SK-N-SH treated with all-trans-retinoic acid at 6 μM for 48 hours (cell line): ENCODE results near the gene KLHDC8B.

Experiments
- ATAC-seq: fragments of 200-7000 bp; cut with Tn5 transposase; 3 replicates; pipeline ENCODE4 v1.9.1; 2020; ENCODE audit warnings: mild to moderate bottlenecking, moderate library complexity
- ARNTL ChIP-seq: fragments of 450-650 bp; formaldehyde crosslinking; IDR thresholded peaks from 2 replicates; pipeline ENCODE4 v1.5.0; 2020; ENCODE audit warnings: low read depth, mild to moderate bottlenecking, moderate library complexity, borderline replicate concordance
- BACH2 ChIP-seq: fragments of 250-450 bp; sonication (Bioruptor Pico); IDR thresholded peaks from 2 replicates; pipeline ENCODE4 v1.9.0; 2021; ENCODE audit warnings: mild to moderate bottlenecking, borderline replicate concordance
- CSDC2 ChIP-seq: fragments of 250-450 bp; sonication (Bioruptor Pico); IDR thresholded peaks from 2 replicates; pipeline ENCODE4 v1.5.0; 2020; ENCODE audit warnings: mild to moderate bottlenecking, moderate library complexity
- GLIS3 ChIP-seq: fragments of 250-450 bp; sonication (Bioruptor Pico); IDR thresholded peaks from 2 replicates; pipeline ENCODE4 v1.5.0; 2020; ENCODE audit warnings: mild to moderate bottlenecking, moderate library complexity
- ISL1 ChIP-seq: fragments of 250-450 bp; sonication (Bioruptor Pico); IDR thresholded peaks from 2 replicates; pipeline ENCODE4 v2.1.2; 2022; ENCODE audit warnings: mild to moderate bottlenecking, moderate library complexity
- OSR1 ChIP-seq: fragments of 250-450 bp; sonication (Bioruptor Pico); IDR thresholded peaks from 2 replicates; pipeline ENCODE4 v1.8.0; 2022; ENCODE audit warnings: moderate library complexity, mild to moderate bottlenecking, inconsistent platforms
- PPARA ChIP-seq: fragments of 250-450 bp; sonication (Bioruptor Pico); IDR thresholded peaks from 2 replicates; pipeline ENCODE4 v1.5.0; 2020; ENCODE audit warnings: mild to moderate bottlenecking, borderline replicate concordance
- RARB ChIP-seq: fragments of 250-450 bp; sonication (Bioruptor Pico); IDR thresholded peaks from 2 replicates; pipeline ENCODE4 v1.8.0; 2021; ENCODE audit warnings: mild to moderate bottlenecking, moderate library complexity
- SNAI2 ChIP-seq: fragments of 250-450 bp; sonication (Bioruptor Pico); IDR thresholded peaks from 2 replicates; pipeline ENCODE4 v1.5.0; 2020; ENCODE audit warnings: mild to moderate bottlenecking, moderate library complexity
- TCF4 ChIP-seq: fragments of 250-450 bp; sonication (Bioruptor Pico); IDR thresholded peaks from 2 replicates; pipeline ENCODE4 v1.8.0; 2021; ENCODE audit warnings: mild to moderate bottlenecking, moderate library complexity, borderline replicate concordance
- TOX ChIP-seq: fragments of 250-450 bp; sonication (Bioruptor Pico); IDR thresholded peaks from 2 replicates; pipeline ENCODE4 v1.8.0; 2021; ENCODE audit warnings: mild to moderate bottlenecking, moderate library complexity, borderline replicate concordance
- ZC3H10 ChIP-seq: fragments of 250-450 bp; sonication (Bioruptor Pico); IDR thresholded peaks from 2 replicates; pipeline ENCODE4 v1.5.1; 2021; ENCODE audit warnings: mild to moderate bottlenecking, moderate library complexity
- ZFP3 ChIP-seq: fragments of 250-450 bp; sonication (Bioruptor Pico); IDR thresholded peaks from 2 replicates; pipeline ENCODE4 v1.5.0; 2020; ENCODE audit warnings: mild to moderate bottlenecking, moderate library complexity
- ZFP30 ChIP-seq: fragments of 450-650 bp; formaldehyde crosslinking; IDR thresholded peaks from 2 replicates; pipeline ENCODE4 v1.5.0; 2022; ENCODE audit warnings: mild to moderate bottlenecking, moderate library complexity
- ZNF565 ChIP-seq: fragments of 450-650 bp; formaldehyde crosslinking; conservative IDR thresholded peaks from 2 replicates; pipeline ENCODE4 v1.5.0; 2020; ENCODE audit warnings: low read depth, mild to moderate bottlenecking, moderate library complexity
- ZNF8 ChIP-seq: fragments of 450-650 bp; formaldehyde crosslinking; IDR thresholded peaks from 2 replicates; pipeline ENCODE4 v1.5.0; 2020; ENCODE audit warnings: mild to moderate bottlenecking, moderate library complexity
- TF ChIP-seq, protein P1 (sequence below): fragments of 250-450 bp; sonication (Bioruptor Pico); IDR thresholded peaks from 2 replicates; pipeline ENCODE4 v1.8.0; 2020; ENCODE audit warnings: mild to moderate bottlenecking, moderate library complexity, borderline replicate concordance
- TF ChIP-seq, protein P2 (sequence below): fragments of 250-450 bp; sonication (Bioruptor Pico); IDR thresholded peaks from 2 replicates; pipeline ENCODE4 v1.5.1; 2021; ENCODE audit warnings: mild to moderate bottlenecking, moderate library complexity
- TF ChIP-seq, protein P3 (sequence below): fragments of 250-450 bp; sonication (Bioruptor Pico); IDR thresholded peaks from 2 replicates; pipeline ENCODE4 v1.8.0; 2021; ENCODE audit warnings: low read depth, mild to moderate bottlenecking, moderate library complexity, borderline replicate concordance
- TF ChIP-seq, protein P4 (sequence below): fragments of 250-450 bp; sonication (Bioruptor Pico); IDR thresholded peaks from 2 replicates; pipeline ENCODE4 v1.5.1; 2020; ENCODE audit warnings: low read depth, mild to moderate bottlenecking, moderate library complexity

KLHDC8B gene

DNA sequence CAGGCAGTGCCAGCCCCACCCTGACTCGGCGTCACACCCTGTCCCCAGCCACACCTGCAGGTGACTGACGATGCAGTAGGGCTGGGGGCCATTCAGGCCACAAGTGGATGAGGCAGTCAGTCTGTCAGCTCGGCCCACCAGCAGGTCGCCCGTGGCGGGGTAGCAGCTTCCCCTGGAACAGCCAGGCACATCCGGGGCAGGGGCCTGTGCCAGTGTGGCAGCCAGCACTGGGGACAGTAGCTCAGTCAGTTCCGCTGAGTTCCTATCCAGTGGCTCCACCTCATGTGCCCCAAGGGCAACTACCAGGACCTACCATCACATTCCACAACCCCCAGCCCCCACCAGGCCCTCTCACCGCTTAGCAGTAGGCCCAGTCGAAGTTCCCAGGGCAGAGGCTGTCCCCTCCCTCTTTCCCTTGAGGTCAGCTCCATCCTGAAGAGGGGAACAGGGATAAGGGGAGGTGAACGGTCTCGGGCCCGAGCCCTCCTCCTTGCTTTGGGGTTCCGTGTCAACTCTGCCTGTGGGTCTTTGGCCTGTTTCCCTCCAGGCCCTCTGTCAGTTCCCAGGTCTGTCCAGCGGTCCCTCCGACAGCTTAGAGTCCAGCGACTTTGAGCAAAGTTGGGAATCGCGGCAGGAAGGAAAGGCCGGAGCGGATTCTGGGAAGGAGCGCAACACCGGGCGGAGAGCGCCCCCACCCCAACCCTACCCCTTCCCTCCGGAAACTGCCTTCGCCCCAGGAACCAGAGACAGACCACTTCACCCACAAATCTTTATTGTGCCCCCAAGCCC, 38.8 kb upstream of the KLHDC8B start, which contains the start of gene LAMB2:
TSS of gene LAMB2 (minus strand) at position 614 of the 789 bp plus-strand sequence. CDS start at position 431, 183 bp downstream.
- no peak for TF ChIP-seq ZNF565 (CRISPR knock-in tag)
- peak; percentile 79 for ATAC-seq

DNA sequence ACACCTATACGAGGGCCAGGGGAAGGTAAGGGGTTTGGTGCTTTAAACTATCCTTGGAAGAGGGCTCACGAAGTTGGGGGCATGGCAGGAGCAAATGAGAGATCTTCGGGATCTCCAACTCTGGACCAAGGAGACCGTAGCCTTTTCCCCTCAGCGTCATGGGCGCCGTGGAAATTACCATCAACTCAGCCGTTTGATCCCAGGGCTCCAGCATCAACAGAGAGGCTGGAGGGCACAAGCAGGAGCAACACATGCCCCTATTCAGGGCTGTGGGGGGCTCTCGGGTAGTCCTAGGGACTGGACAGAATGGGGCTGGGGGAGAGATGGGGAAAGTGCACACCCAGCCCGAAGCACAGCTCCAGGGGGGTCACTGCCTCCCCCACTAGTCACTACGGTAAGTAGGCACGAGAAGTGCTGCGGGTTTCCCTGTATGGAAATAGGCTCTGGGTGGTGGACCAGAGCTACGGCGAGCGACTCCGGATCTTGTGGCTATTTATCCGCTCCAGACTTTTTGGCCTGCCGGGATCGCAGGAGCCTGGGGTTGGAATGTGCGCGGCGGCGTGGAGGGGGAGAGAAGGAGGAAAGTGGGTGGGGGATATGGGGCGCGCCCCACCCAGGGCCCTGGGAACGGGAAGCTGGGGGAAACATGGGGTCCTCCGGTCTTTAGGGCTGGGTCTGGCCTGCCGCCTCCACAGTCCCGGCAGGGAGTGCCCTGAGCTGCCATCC, 38.0 kb upstream of the KLHDC8B start:
- TF ChIP-seq, protein P1, sequence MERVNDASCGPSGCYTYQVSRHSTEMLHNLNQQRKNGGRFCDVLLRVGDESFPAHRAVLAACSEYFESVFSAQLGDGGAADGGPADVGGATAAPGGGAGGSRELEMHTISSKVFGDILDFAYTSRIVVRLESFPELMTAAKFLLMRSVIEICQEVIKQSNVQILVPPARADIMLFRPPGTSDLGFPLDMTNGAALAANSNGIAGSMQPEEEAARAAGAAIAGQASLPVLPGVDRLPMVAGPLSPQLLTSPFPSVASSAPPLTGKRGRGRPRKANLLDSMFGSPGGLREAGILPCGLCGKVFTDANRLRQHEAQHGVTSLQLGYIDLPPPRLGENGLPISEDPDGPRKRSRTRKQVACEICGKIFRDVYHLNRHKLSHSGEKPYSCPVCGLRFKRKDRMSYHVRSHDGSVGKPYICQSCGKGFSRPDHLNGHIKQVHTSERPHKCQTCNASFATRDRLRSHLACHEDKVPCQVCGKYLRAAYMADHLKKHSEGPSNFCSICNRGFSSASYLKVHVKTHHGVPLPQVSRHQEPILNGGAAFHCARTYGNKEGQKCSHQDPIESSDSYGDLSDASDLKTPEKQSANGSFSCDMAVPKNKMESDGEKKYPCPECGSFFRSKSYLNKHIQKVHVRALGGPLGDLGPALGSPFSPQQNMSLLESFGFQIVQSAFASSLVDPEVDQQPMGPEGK (CRISPR knock-in tag): peak; percentile 42; the same call in 1 of the 2 replicates
- TF ChIP-seq, protein P2, sequence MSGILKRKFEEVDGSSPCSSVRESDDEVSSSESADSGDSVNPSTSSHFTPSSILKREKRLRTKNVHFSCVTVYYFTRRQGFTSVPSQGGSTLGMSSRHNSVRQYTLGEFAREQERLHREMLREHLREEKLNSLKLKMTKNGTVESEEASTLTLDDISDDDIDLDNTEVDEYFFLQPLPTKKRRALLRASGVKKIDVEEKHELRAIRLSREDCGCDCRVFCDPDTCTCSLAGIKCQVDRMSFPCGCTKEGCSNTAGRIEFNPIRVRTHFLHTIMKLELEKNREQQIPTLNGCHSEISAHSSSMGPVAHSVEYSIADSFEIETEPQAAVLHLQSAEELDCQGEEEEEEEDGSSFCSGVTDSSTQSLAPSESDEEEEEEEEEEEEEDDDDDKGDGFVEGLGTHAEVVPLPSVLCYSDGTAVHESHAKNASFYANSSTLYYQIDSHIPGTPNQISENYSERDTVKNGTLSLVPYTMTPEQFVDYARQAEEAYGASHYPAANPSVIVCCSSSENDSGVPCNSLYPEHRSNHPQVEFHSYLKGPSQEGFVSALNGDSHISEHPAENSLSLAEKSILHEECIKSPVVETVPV (CRISPR knock-in tag): no peak
- TF ChIP-seq SNAI2 (CRISPR knock-in tag): no peak
- TF ChIP-seq, all 23 proteins: peak for 1
- peak; percentile 90 for ATAC-seq

DNA sequence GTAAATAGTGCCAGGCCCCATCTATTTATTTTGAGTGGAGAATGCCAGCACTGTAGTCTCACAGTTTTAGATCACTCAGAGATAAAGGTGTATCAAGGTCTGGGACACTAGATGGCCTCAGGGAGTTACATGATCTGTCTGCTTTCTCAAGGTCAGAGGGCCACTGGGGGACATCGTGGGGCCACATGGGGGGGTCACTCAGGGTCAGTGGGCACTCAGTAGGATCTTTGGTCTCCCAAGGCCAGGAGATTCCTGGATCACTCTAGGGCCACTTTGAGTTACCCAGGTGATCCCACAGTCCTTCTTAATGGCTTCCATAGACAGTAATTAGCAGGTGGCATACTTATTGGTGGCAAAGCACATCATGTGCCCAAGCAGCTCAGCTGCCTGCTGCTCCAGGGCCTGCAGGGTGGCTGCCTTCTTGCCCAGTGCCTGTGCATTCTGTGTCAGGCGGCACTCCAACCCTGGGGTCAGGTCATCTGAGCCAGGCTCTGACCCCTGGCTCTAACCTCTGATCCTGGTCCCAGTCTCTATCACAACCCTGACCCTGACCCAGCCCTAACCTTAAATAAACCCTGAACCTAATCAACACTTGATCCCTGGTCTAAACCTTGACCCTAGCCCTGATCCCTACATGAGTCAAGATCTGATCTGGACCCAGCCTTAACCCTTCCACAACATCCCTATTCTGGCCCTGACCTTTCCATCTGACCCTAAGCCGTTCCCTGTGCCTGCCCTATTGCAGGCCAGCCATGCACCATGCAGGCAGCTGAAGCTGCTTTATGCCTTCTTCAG, 36.7 kb upstream of the KLHDC8B start:
- no peak for TF ChIP-seq ZNF565 (CRISPR knock-in tag)
- TF ChIP-seq ISL1 (CRISPR knock-in tag): no peak
- no peak for TF ChIP-seq BACH2 (CRISPR knock-in tag)
- no peak for ATAC-seq

DNA sequence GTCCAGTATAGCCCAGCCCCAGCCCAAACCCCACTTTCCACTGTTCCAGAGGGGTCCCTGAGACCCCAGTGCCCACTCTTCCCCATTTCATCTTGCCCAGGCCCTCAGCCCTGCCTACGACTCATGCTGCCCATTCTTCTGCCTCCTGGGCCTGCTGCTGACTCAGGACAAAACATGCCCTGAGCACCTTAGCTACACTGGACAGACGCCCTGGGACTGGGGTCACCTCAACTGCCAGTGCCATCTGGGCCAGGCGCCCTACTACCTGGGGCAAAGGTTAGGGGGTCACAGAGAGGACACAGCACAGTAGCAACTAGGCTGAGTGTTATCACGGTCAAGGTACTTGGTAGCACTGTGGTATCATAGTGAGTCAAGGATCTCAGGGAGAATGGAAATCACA, 35.9 kb upstream of the KLHDC8B start:
- ATAC-seq: no peak
- TF ChIP-seq ZFP3 (CRISPR knock-in tag) (no peak), CSDC2 (no peak), ISL1 (CRISPR knock-in tag) (no peak), TCF4 (CRISPR knock-in tag) (no peak), ZNF8 (CRISPR knock-in tag) (no peak), GLIS3 (no peak), BACH2 (CRISPR knock-in tag) (no peak), TOX (no peak), ARNTL (no peak), ZFP30 (CRISPR knock-in tag) (no peak), PPARA (no peak), ZC3H10 (CRISPR knock-in tag) (no peak), RARB (CRISPR knock-in tag) (no peak), OSR1 (CRISPR knock-in tag) (no peak)
- TF ChIP-seq, protein P1 (CRISPR knock-in tag): no peak
- TF ChIP-seq, protein P3, sequence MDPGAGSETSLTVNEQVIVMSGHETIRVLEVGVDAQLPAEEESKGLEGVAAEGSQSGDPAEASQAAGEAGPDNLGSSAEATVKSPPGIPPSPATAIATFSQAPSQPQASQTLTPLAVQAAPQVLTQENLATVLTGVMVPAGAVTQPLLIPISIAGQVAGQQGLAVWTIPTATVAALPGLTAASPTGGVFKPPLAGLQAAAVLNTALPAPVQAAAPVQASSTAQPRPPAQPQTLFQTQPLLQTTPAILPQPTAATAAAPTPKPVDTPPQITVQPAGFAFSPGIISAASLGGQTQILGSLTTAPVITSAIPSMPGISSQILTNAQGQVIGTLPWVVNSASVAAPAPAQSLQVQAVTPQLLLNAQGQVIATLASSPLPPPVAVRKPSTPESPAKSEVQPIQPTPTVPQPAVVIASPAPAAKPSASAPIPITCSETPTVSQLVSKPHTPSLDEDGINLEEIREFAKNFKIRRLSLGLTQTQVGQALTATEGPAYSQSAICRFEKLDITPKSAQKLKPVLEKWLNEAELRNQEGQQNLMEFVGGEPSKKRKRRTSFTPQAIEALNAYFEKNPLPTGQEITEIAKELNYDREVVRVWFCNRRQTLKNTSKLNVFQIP: no peak
- TF ChIP-seq, protein P2 (CRISPR knock-in tag): no peak
- TF ChIP-seq, protein P4, sequence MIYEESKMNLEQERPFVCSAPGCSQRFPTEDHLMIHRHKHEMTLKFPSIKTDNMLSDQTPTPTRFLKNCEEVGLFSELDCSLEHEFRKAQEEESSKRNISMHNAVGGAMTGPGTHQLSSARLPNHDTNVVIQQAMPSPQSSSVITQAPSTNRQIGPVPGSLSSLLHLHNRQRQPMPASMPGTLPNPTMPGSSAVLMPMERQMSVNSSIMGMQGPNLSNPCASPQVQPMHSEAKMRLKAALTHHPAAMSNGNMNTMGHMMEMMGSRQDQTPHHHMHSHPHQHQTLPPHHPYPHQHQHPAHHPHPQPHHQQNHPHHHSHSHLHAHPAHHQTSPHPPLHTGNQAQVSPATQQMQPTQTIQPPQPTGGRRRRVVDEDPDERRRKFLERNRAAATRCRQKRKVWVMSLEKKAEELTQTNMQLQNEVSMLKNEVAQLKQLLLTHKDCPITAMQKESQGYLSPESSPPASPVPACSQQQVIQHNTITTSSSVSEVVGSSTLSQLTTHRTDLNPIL (CRISPR knock-in tag): no peak
